22Rv1 (cell line): Measurements from ENCODE around the gene MKLN1.

Experiments used
- CTCF ChIP-seq: fragments of 450-650 bp; IDR thresholded peaks from 2 replicates; pipeline ENCODE4 v1.5.1; 2017; ENCODE audit warnings: mild to moderate bottlenecking
- ZFX ChIP-seq: fragments of 450-650 bp; IDR thresholded peaks from 2 replicates; pipeline ENCODE4 v1.6.1; 2017; ENCODE audit warnings: antibody characterized with exemption, borderline replicate concordance

GRCh38 chr7:131346885-131347592, 19.4 kb downstream of the MKLN1 start:
- TF ChIP-seq CTCF: no peak
- TF ChIP-seq ZFX: no peak
